ENCODE measurements around the gene ALKBH5. TPM values are rescaled to one million over a fixed set of nuclear protein-coding genes. Genes with fewer than 3 reads are reported as not detected.
A peak's percentile ranks its signal among the peaks of the same experiment; 100 is the strongest.

The ALKBH5 gene
- total RNA-seq, 6 experiments from 2014 or later = 57.5 to 71.8 (median 66.1) TPM

- Histone ChIP-seq H3K4me3 (no peak overlapping the region), H3K36me3 (no peaks in the 10 kb centered on the region), H3K4me1 (peaks cover 0 to 12% (median 4%) of the 10 kb centered on the region in 4 donors), H3K27me3 (no peaks in the 10 kb centered on the region), H3K27ac (no peak overlapping the region), H3K9me3 (no peaks in the 10 kb centered on the region)
- DNase-seq = no peak
- ATAC-seq = no peak
- intact Hi-C loops (cut with DNase I) = no loop called here
- TF ChIP-seq POLR2A (IDR thresholded peaks at IDR 0.05) (no peak), CTCF (IDR thresholded peaks at IDR 0.05) (no peak)
- 93% methylated on average over 6 of the region's 7 CpGs for WGBS (ENCODE audit: insufficient coverage, low coverage, low lambda C conversion rate, missing lambda C conversion rate)
These were observed 3.8 kb upstream of the ALKBH5 start for GRCh38 chr17:18179804-18180203.

DNA sequence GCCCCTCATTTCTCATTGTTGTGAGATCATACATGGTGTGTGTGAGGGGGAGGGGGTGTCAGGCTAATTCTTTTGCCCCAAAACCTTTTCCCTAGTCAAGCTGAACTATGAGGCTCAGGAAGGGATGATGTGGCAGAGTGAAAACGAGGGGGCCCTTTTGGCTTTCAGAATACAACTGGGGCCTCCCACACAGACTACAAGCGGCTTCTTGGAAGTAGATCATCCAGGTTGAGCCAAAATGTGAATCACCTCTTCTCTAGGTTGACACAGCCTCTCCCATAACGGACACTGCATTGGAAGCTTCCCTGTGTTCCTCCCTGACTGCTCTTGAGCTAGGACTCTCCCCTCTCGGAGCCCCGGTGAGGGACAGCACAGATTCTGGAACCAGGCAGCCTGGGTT is 2.3 kb upstream of the ALKBH5 start:
- 70% methylated on average over 1 of the region's 5 CpGs for WGBS (ENCODE audit: insufficient coverage, low coverage, low lambda C conversion rate, missing lambda C conversion rate)

GRCh38 chr17:18182110-18182977 is 1.3 kb upstream of the ALKBH5 start:
- H3K4me1 ChIP-seq = peaks cover 0 to 33% (median 14%) of the 10 kb centered on the region in 4 donors
- ATAC-seq (peak; percentile 45 to 57 (median 52)), DNase-seq (peak; percentile 80 to 87 (median 83))
- 8% methylated on average over 21 of the region's 28 CpGs for WGBS (ENCODE audit: insufficient coverage, low coverage, low lambda C conversion rate, missing lambda C conversion rate)
- H3K27ac ChIP-seq = peak overlapping the region; percentile 96 to 99 (median 98)
- intact Hi-C loops (cut with DNase I) = no loop called here
- TF ChIP-seq CTCF (IDR thresholded peaks at IDR 0.05) (no peak), POLR2A (IDR thresholded peaks at IDR 0.05) (no peak)
- H3K4me3 ChIP-seq = peak overlapping the region; percentile 86 to 90 (median 88)
- no peaks in the 10 kb centered on the region for H3K36me3 ChIP-seq
- no peaks in the 10 kb centered on the region for H3K9me3 ChIP-seq
- no peaks in the 10 kb centered on the region for H3K27me3 ChIP-seq

More for the DNA sequence above, 2.3 kb upstream of the ALKBH5 start:
- DNase-seq (no peak), ATAC-seq (peak in 1 of 4 donors; percentile 13)
- intact Hi-C loops (cut with DNase I) = no loop called here
- Histone ChIP-seq H3K4me1 (peaks cover 0 to 24% (median 9%) of the 10 kb centered on the region in 4 donors), H3K27ac (peak overlapping the region in 2 of 3 donors; percentile 98 to 99), H3K36me3 (no peaks in the 10 kb centered on the region), H3K27me3 (no peaks in the 10 kb centered on the region), H3K4me3 (no peak overlapping the region), H3K9me3 (no peaks in the 10 kb centered on the region)
- TF ChIP-seq CTCF (IDR thresholded peaks at IDR 0.05) (no peak), POLR2A (IDR thresholded peaks at IDR 0.05) (no peak)

DNA sequence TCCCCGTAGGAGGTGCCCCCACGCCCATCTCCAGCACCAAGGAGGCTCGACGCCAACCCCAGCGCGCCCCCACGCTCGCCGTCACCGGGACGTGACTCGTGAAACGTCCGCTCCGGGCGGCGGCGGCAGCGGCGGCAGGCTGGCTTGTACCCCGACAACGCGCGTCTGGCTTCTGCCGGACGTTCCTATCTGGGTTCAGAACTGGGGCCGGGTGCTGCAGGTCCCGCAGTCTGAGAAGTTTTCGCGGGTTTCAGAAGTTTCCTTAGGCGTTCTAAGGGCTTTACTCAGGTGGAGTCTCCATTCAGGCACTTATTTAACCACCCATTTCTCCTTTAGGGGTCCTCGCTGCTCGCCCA is 672 bp upstream of the ALKBH5 start:
- H3K4me3 ChIP-seq = peak overlapping the region; percentile 86 to 90 (median 88)
- TF ChIP-seq POLR2A (IDR thresholded peaks at IDR 0.05) (peak; percentile 55), CTCF (IDR thresholded peaks at IDR 0.05) (no peak)
- H3K9me3 ChIP-seq = no peaks in the 10 kb centered on the region
- H3K27ac ChIP-seq = peak overlapping the region; percentile 96 to 99 (median 98)
- no peaks in the 10 kb centered on the region for H3K36me3 ChIP-seq
- WGBS (ENCODE audit: insufficient coverage, low coverage, low lambda C conversion rate, missing lambda C conversion rate) = 0% methylated on average over 4 of the region's 33 CpGs
- intact Hi-C loops (cut with DNase I) = no loop called here
- ATAC-seq (peak; percentile 52 to 62 (median 57)), DNase-seq (peak; percentile 86 to 90 (median 89))
- peaks cover 0 to 35% (median 17%) of the 10 kb centered on the region in 4 donors for H3K4me1 ChIP-seq
- H3K27me3 ChIP-seq = no peaks in the 10 kb centered on the region
